Purkinje cell (primary cell): ENCODE data around the gene RSAD2. TPM values are rescaled to one million over a fixed set of nuclear protein-coding genes. Genes with fewer than 3 reads are reported as not detected.

ENCODE experiments used
- polyA plus RNA-seq: library from polyadenylated mRNA; unstranded; fragments of >200 nt; fragmentation: Nextera tagmentation; gene quantifications from 2 replicates; pipeline ENCODE4 v1.2.1, GENCODE V29; 2014

RSAD2 gene
- polyA plus RNA-seq = 0.24 TPM in 1 of 2 replicates, not detected in the other

GRCh38 chr2:6877402-6878304 is at the start of gene RSAD2:
Gene RSAD2, plus strand, starts transcription at chr2:6877777. Its CDS starts 24 bp downstream, at chr2:6877801.

GRCh38 chr2:6865346-6866274 is 12.0 kb upstream of the RSAD2 start, which contains the start of gene CMPK2:
Gene CMPK2, minus strand, starts transcription at chr2:6865907. Its CDS starts 211 bp downstream, at chr2:6865696.

GRCh38 chr2:6917071-6917760 is 39.6 kb downstream of the RSAD2 start, which contains the start of gene RNF144A:
Gene RNF144A, plus strand, starts transcription at chr2:6917412. Its CDS starts 79,515 bp downstream, at chr2:6996927.

Other genes with a start within 250 kb of the RSAD2 start
- gene CMPK2, start 11.9 kb upstream of the RSAD2 start, polyA plus RNA-seq = not detected in 2 replicates
- gene RNF144A, start 39.6 kb downstream of the RSAD2 start, polyA plus RNA-seq = 3.1 and 3.9 TPM in 2 replicates